Neural cell (in vitro differentiated cells): ENCODE measurements around the gene MARK4.

Experiments
- EP300 ChIP-seq: fragments of 450-650 bp; conservative IDR thresholded peaks from 2 replicates; pipeline ENCODE4 v1.6.1; 2014; ENCODE audit warnings: antibody characterized with exemption, mild to moderate bottlenecking, moderate library complexity; ENCODE audit not compliant: poor library complexity, severe bottlenecking
- EZH2 ChIP-seq: fragments of 200-600, 300-800 bp; shearing (Covaris generic), sonication (generic); IDR thresholded peaks from 2 replicates; pipeline ENCODE4 v1.6.1; 2014; ENCODE audit warnings: antibody characterized with exemption, low read length, borderline replicate concordance, mild to moderate bottlenecking; ENCODE audit not compliant: insufficient read depth, poor library complexity, severe bottlenecking
- TF ChIP-seq, protein P1 (sequence below): fragments of 450-650 bp; IDR thresholded peaks from 2 replicates; pipeline ENCODE4 v1.5.1; 2014; ENCODE audit warnings: antibody characterized with exemption, mild to moderate bottlenecking, moderate library complexity; ENCODE audit not compliant: poor library complexity, severe bottlenecking

- TF ChIP-seq EZH2 (no peak), EP300 (no peak)
- TF ChIP-seq, protein P1, sequence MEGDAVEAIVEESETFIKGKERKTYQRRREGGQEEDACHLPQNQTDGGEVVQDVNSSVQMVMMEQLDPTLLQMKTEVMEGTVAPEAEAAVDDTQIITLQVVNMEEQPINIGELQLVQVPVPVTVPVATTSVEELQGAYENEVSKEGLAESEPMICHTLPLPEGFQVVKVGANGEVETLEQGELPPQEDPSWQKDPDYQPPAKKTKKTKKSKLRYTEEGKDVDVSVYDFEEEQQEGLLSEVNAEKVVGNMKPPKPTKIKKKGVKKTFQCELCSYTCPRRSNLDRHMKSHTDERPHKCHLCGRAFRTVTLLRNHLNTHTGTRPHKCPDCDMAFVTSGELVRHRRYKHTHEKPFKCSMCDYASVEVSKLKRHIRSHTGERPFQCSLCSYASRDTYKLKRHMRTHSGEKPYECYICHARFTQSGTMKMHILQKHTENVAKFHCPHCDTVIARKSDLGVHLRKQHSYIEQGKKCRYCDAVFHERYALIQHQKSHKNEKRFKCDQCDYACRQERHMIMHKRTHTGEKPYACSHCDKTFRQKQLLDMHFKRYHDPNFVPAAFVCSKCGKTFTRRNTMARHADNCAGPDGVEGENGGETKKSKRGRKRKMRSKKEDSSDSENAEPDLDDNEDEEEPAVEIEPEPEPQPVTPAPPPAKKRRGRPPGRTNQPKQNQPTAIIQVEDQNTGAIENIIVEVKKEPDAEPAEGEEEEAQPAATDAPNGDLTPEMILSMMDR: no peak
Measured at GRCh38 chr19:45349126-45349415, 98.0 kb downstream of the MARK4 start.
